Right lobe of liver (tissue), 4 donors: Measurements from ENCODE around the gene STAT4.

Experiments used
- POLR2A ChIP-seq: fragments of 450-650 bp; IDR thresholded peaks from one replicate; pipeline ENCODE4 v1.6.1; 2017; ENCODE audit warnings: antibody characterized with exemption, mild to moderate bottlenecking
- TF ChIP-seq, protein P1 (sequence below), 4 donors: fragments of 200-600 bp in 3 of 4; fragments of 450-650 bp in 1 of 4; IDR thresholded peaks; one replicate each; pipeline versions ENCODE4 v1.5.1 to v1.8.0; 2016 to 2022; ENCODE audit warnings: antibody characterized with exemption in 4 of 4, mild to moderate bottlenecking in 2 of 4
- donor health status: DM: no; HTN: no; CAD: no.
- donor health status: DM: no; HTN: no; CAD: no.
- donor health status: DM: no; HTN: yes; CAD: no.

DNA sequence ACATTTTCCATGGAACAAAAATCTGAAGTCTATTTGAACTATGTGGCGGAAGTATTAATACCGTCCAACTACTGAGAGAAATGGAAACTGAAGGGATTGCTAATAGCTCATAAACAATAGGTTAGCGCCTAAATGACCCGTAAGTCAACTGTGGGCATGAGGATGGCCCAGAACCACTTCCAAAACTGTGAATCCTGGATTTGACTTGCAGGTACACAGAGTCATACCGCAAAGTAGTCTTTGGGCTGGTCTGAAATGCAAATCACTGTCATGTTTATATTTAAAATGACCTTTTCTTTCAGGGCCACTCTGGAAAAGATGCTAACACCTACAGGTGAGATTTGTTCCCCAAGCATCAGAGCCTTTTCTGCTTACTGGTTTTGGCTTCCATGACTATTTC, 50.6 kb downstream of the STAT4 start:
- TF ChIP-seq, protein P1, sequence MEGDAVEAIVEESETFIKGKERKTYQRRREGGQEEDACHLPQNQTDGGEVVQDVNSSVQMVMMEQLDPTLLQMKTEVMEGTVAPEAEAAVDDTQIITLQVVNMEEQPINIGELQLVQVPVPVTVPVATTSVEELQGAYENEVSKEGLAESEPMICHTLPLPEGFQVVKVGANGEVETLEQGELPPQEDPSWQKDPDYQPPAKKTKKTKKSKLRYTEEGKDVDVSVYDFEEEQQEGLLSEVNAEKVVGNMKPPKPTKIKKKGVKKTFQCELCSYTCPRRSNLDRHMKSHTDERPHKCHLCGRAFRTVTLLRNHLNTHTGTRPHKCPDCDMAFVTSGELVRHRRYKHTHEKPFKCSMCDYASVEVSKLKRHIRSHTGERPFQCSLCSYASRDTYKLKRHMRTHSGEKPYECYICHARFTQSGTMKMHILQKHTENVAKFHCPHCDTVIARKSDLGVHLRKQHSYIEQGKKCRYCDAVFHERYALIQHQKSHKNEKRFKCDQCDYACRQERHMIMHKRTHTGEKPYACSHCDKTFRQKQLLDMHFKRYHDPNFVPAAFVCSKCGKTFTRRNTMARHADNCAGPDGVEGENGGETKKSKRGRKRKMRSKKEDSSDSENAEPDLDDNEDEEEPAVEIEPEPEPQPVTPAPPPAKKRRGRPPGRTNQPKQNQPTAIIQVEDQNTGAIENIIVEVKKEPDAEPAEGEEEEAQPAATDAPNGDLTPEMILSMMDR (IDR thresholded peaks at IDR 0.05): no peak
- TF ChIP-seq POLR2A: no peak
